ENCODE measurements around the gene PRKAR2B. TPM values are rescaled to one million over a fixed set of nuclear protein-coding genes. Genes with fewer than 3 reads are reported as not detected.

PRKAR2B gene
- total RNA-seq, 4 donors from 2014 or later, result 7.1 to 22.8 (median 12.9) TPM

DNA sequence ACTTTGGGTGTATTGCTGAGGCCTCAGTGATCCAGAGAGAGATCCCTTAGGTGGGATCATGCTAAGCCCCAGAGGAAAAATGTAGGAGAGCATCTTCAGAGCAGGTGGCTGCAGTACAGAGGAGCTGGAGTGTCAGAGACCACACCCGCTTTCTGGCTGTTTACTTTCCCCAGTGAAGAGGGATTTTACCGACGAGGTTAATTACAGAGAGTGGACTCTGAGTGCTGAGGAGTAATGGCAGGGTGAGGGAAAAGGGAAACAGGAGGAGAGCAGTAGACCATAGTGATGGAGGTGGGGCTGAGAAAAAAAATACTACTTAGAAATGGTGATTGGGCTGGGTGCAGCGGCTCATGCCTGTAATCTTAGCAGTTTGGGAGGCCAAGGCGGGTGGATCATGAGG lies 81.0 kb downstream of the PRKAR2B start:
- no peaks in the 10 kb centered on the region for H3K9me3 ChIP-seq
- H3K27me3 ChIP-seq, result no peaks in the 10 kb centered on the region
- H3K4me1 ChIP-seq, result peaks cover 0 to 4% (median 0%) of the 10 kb centered on the region in 4 donors
- H3K27ac ChIP-seq, result no peak overlapping the region
- 57 to 63% methylated on average over 5 of the region's 5 CpGs for WGBS, 2 donors (ENCODE audit: low coverage in 1 of 2)
- TF ChIP-seq POLR2AphosphoS5 (IDR thresholded peaks at IDR 0.05) (no peak), EP300 (IDR thresholded peaks at IDR 0.05; ENCODE audit: low read depth) (no peak), POLR2A (IDR thresholded peaks at IDR 0.05) (no peak)
- TF ChIP-seq, protein P1, sequence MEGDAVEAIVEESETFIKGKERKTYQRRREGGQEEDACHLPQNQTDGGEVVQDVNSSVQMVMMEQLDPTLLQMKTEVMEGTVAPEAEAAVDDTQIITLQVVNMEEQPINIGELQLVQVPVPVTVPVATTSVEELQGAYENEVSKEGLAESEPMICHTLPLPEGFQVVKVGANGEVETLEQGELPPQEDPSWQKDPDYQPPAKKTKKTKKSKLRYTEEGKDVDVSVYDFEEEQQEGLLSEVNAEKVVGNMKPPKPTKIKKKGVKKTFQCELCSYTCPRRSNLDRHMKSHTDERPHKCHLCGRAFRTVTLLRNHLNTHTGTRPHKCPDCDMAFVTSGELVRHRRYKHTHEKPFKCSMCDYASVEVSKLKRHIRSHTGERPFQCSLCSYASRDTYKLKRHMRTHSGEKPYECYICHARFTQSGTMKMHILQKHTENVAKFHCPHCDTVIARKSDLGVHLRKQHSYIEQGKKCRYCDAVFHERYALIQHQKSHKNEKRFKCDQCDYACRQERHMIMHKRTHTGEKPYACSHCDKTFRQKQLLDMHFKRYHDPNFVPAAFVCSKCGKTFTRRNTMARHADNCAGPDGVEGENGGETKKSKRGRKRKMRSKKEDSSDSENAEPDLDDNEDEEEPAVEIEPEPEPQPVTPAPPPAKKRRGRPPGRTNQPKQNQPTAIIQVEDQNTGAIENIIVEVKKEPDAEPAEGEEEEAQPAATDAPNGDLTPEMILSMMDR (IDR thresholded peaks at IDR 0.05), result no peak
- DNase-seq, result no peak
- no peak overlapping the region for H3K4me3 ChIP-seq
- in situ Hi-C loops (cut with MboI; ENCODE audit: low pct_ligation_motif_present in 1 of 4, low pct_unique_long_range_greater_than_20kb in 1 of 4, low sequenced_read_pairs in 3 of 4) (loop anchor here in 1 of 4 donors (25.0 kb wide), 1 partner anchor 338 kb away; no protein-coding TSS in a partner anchor), intact Hi-C loops (cut with DNase I; ENCODE audit: low total_unique reads) (no loop called here)
- H3K36me3 ChIP-seq, result no peaks in the 10 kb centered on the region

DNA sequence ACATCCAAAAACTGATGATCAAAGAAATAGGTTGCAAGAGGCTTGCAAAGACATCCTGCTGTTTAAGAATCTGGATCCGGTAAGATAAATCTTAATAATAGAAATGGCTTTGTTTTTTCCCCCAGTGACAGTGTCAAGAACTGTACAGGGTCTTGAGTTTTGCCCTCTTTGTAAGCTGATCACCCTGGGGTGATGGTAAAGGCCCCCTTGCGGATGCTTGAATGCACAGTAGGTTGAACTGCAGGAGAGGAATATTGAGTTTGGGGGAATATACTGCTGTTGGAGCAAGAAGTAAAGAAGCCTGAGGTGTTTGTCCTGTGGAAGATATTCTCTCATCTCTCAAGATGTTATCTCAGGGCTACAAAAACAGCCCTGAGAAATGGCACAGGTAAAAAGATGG lies 83.7 kb downstream of the PRKAR2B start:
- WGBS, 2 donors (ENCODE audit: low coverage in 1 of 2), result 90 to 92% methylated on average over 2 of the region's 2 CpGs
- TF ChIP-seq POLR2AphosphoS5 (IDR thresholded peaks at IDR 0.05) (no peak), EP300 (IDR thresholded peaks at IDR 0.05; ENCODE audit: low read depth) (no peak), POLR2A (IDR thresholded peaks at IDR 0.05) (no peak)
- TF ChIP-seq, protein P1 (IDR thresholded peaks at IDR 0.05), result no peak

DNA sequence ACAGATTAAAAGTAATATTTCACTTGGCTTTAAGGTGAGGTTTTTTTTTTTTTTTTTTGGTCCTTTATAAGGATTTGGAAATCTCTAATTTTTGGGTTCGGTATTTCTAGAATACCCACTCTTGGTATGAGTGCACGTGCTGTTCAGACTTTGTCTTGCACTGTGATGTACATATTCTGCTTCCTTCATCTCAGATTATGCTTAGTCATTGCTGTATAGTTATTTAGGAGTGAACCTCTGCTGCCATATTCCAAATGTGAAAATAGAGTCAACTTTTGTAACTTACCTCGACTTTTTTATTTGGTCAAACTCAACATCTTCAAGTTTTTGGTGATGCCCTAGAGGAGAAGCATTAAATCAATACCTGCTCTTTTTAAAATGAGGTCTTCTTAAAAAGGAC lies 84.2 kb downstream of the PRKAR2B start:
- H3K27me3 ChIP-seq, result no peaks in the 10 kb centered on the region
- H3K27ac ChIP-seq, result no peak overlapping the region
- in situ Hi-C loops (cut with MboI; ENCODE audit: low pct_ligation_motif_present in 1 of 4, low pct_unique_long_range_greater_than_20kb in 1 of 4, low sequenced_read_pairs in 3 of 4) (loop anchor here in 1 of 4 donors (25.0 kb wide), 1 partner anchor 341 kb away; no protein-coding TSS in a partner anchor), intact Hi-C loops (cut with DNase I; ENCODE audit: low total_unique reads) (no loop called here)
- no peaks in the 10 kb centered on the region for H3K9me3 ChIP-seq
- H3K4me1 ChIP-seq, result peaks cover 0 to 4% (median 0%) of the 10 kb centered on the region in 4 donors
- TF ChIP-seq EP300 (IDR thresholded peaks at IDR 0.05; ENCODE audit: low read depth) (no peak), POLR2A (IDR thresholded peaks at IDR 0.05) (no peak), POLR2AphosphoS5 (IDR thresholded peaks at IDR 0.05) (no peak)
- TF ChIP-seq, protein P1 (IDR thresholded peaks at IDR 0.05), result no peak
- 89 to 93% methylated on average over 3 of the region's 3 CpGs for WGBS, 2 donors (ENCODE audit: low coverage in 1 of 2)
- no peak overlapping the region for H3K4me3 ChIP-seq
- no peak for DNase-seq
- no peaks in the 10 kb centered on the region for H3K36me3 ChIP-seq

More for the DNA sequence above, 83.7 kb downstream of the PRKAR2B start:
- Histone ChIP-seq H3K27ac (no peak overlapping the region), H3K4me1 (peaks cover 0 to 4% (median 0%) of the 10 kb centered on the region in 4 donors), H3K36me3 (no peaks in the 10 kb centered on the region), H3K4me3 (no peak overlapping the region), H3K9me3 (no peaks in the 10 kb centered on the region), H3K27me3 (no peaks in the 10 kb centered on the region)
- intact Hi-C loops (cut with DNase I; ENCODE audit: low total_unique reads) (no loop called here), in situ Hi-C loops (cut with MboI; ENCODE audit: low pct_ligation_motif_present in 1 of 4, low pct_unique_long_range_greater_than_20kb in 1 of 4, low sequenced_read_pairs in 3 of 4) (loop anchor here in 1 of 4 donors (25.0 kb wide), 1 partner anchor 341 kb away; no protein-coding TSS in a partner anchor)
- no peak for DNase-seq

DNA sequence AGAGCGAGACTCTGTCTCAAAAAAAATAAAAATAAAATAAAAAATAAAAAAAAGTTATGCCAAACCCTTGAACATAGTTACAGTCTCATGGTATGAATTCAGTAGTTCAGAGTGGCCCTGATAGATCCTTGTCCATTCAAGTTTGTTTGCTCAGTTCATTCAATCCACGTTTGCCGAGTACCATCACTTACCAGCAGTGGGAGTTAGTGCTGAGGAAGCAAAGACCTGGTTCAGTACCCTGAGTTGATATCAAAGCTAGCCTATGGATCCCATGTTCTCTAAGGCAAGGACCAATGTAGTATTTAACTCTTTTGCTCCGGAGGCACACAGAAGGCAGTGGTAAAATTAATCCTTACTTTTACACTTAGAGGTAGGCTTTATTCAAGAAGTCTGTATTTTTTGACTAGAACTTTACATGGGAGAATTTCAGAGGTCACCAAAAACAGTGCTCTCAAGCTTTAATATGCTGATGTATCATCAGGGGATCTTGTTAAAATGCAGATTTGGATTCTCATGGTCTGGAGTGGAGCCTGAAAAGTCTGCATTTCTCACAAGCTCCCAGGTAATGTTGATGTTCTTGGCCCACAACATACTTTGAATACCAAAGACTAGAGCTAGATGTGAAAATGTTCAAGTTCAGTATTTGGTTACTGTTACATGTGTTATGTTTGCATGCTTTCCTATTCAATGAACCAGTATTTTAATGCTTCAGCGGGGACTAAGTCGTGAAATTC lies 86.1 kb downstream of the PRKAR2B start:
- WGBS, 2 donors (ENCODE audit: low coverage in 1 of 2), result 77 to 80% methylated on average over 4 to 6 of the region's 6 CpGs
- in situ Hi-C loops (cut with MboI; ENCODE audit: low pct_ligation_motif_present in 1 of 4, low pct_unique_long_range_greater_than_20kb in 1 of 4, low sequenced_read_pairs in 3 of 4) (loop anchor here in 1 of 4 donors (25.0 kb wide), 1 partner anchor 343 kb away; no protein-coding TSS in a partner anchor), intact Hi-C loops (cut with DNase I; ENCODE audit: low total_unique reads) (no loop called here)
- DNase-seq, result no peak
- H3K36me3 ChIP-seq, result no peaks in the 10 kb centered on the region
- H3K4me1 ChIP-seq, result peaks cover 0 to under 1% (median 0%) of the 10 kb centered on the region in 4 donors
- H3K9me3 ChIP-seq, result no peaks in the 10 kb centered on the region
- H3K4me3 ChIP-seq, result no peak overlapping the region
- H3K27ac ChIP-seq, result no peak overlapping the region
- H3K27me3 ChIP-seq, result no peaks in the 10 kb centered on the region
- TF ChIP-seq, protein P1 (IDR thresholded peaks at IDR 0.05), result no peak
- no peak for TF ChIP-seq POLR2A (IDR thresholded peaks at IDR 0.05)
- TF ChIP-seq POLR2AphosphoS5 (IDR thresholded peaks at IDR 0.05), result no peak
- TF ChIP-seq EP300 (IDR thresholded peaks at IDR 0.05; ENCODE audit: low read depth), result no peak

Data from transverse colon (tissue), 4 donors.